NCI-H524 (cell line): ENCODE data around the gene PCBP3.
"Not testable (repeated sequence)": the region's sequence is repeated elsewhere in the genome, so short reads cannot be mapped to it uniquely, and the experiment has no call there.

Experiments
- DNase-seq, 2 experiments: peaks; one replicate each; lab custom pipeline; 2025; lab: John Stamatoyannopoulos, UW

Gene PCBP3

DNA sequence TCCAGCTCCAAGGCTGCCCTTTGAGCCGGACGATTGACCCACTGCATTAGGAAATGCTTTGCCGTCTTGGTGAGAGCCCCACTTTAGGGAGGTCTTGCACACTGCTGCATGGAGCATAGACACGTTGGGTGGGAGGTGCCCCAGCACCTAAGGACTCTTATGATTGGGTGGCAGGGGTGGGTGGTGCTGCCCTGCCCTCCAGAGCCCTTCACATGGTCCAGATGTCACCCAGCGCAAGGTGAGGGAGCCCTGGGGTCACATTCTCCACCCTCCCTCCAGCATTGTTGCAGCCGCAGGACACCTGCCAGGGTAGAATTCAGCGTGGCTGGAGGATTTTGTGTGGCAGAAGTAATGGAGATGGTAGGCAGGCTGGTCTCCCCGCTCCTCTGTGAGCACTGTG is 200.7 kb downstream of the PCBP3 start:
- DNase-seq, result no peak

DNA sequence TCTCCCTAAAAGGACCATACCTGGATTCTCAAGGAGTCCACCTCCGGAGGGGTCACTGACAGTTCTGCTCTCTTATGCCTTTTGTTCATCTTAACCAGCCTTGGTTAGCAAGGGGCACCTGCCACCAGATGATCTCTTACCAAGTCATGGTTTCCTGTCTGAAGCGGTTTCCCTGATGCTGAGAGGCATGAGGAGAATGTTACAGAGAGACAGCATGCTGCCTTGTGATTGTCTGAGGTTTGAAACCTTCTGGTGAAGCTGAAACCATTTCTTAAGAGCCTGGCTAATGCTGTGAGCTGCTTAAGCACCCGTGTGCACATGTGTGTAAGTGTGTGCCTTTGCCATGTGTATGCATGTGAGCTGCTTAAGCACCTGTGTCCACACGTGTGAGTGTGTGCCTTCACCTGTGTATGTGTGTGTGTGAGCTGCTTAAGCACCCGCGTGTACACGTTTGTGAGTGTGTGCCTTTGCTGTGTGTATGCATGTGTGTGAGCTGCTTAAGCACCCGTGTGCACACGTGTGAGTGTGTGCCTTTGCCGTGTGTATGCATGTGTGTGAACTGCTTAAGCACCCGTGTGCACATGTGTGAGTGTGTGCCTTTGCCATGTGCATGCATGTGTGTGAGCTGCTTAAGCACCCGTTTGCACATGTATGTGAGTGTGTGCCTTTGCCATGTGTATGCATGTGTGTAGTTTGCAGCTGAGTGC is 201.7 kb downstream of the PCBP3 start:
- DNase-seq, result no peak

DNA sequence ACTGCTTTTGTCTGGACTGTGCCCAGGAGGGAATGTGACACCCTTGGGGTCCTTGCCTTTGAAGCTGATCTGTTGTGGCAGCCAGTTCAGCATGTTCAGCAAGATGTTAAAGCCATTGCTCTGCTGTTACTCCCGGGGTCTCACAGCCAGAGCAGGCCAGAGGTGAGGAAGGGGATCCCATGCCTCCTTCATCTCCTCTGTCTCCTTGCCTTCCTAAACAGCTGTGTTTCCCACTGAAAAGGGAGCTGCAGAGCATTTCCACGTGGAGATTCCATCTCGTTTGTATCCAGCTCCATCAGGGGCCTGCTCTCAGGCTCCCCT is 202.2 kb downstream of the PCBP3 start:
- DNase-seq, result no peak

DNA sequence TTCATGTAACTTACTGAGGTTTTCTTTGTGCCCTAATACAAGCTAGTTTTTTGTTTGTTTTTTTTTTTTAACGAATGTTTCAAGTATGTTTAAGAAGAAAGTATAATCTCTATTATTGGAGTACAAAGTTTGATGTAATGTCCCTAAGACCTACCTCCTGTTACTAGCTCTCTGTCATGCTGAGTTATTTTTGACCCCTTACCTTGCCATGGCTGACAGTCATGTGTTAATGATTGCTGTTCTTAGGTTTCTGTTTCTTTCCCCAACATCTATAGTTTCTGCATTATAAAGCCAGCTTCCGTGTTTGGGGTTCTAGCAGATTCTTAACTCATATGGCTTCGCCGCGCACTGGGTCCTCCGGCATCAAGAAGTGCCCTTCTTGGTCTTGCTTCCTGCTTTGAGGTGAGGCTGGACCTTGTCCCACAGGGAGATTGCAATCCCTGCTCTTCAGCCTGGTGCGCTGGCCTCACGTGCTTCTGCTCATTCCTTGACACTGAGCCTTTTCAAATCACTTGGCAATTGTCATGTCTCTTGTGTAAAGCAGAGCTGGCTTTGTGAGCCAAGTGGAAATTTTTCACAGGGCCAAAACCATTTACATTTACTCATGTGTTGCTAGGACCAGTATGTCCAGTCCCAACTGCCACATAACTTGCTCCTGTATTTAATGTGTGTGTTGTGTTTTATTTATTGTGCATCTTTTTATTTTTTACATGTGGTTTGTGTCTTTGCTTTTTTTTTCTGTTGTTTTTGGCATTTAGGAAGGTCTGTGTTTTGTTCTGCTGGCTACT is 203.0 kb downstream of the PCBP3 start:
- no peak for DNase-seq

DNA sequence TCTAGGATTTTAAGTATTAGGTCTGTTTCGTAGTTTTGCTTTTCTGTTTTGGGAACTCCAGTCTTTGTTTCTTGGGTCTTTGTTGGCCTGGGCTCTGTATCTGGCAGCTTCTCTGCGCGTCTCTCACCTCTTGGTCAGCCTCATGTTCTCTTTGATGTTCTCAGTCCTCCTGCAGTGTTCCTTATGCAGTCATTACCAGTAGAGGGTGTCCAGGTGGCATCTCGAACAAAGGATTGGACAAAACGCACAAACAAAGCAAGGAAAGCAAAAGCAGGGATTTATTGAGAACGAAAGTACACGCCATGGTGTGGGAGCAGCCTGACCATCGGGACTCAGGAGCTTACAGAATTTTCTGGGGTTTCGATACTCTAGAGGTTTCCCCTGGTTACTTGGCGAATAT is 204.3 kb downstream of the PCBP3 start:
- DNase-seq, result peak in 1 of 2 experiments; percentile 24

DNA sequence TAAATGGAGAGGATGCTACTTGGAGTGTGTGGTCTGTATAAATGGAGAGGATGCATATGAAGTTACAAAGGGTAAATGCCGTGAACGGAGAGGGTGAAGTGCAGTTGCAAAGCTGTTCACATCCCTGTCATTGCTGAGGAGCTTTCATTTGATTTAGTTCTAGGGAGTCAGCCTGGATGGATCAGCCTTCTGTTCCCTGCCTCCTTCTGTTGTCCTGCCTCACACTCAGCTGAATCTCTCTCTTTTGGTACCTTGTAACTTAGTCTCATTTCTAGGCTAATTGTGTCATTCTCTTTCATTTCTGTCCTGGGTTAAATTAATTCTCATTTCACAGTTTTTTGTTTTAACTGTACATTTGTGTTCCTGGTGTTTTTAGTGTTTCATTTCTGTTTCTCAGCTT is 204.8 kb downstream of the PCBP3 start:
- peak in 1 of 2 experiments; percentile 24 for DNase-seq

DNA sequence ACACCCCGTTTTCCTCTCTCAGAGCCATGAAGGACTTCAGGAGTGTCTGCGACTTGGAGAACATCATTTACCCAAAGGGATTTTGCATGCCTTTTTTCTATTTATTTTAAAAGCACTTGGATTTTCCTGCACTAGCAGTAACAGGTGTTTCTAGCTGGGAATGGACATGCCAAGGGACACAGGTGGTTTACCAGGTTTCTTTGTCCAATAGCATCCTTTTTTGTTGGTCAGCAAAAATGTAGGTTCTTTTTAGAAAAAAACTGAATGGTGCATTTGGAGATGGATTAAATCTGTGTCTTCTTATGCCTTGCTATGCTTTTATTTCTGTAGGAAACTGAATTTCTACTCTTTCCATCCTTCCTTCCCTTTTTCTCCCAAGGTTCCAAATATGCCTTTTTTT is 205.3 kb downstream of the PCBP3 start:
- no peak for DNase-seq

DNA sequence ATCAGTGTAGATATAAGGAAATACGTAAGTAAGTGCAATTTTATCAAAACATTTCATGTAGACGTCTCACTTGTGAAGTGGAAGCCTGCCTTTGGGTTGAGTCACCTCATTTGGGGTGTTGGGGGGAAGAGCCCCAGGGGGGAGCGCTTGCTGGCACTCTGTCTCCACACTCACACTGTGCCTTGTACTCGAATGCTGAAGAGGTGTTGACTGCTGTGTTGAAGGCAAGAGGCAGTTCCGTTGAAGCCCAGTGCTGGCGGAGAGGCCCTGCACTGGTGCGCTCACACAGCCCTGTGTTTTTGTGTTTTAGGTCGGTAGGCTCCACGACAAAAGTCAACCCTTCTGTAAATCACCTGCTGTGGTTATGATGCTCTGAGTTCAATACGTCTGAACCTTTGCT is 206.1 kb downstream of the PCBP3 start:
- DNase-seq, result no peak

DNA sequence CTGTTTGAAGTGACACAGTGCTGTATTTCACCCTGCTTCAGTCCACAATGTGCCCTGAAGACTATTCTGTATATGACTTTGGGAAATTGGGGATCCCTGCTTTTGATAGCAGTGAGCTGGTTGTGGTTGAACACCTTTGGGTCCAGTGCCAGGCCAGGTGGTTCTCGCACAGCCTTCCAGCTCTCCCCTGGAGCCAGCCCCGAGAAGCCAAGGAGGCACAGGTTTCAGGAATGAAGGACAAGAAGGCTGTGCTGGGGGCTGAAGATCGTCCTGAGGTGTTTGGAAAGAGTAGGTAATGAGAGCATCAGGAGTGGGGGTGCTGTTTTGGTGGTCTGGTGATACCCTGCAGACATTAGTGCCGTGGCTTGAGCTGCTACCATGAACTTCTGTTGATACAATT is 206.7 kb downstream of the PCBP3 start:
- no peak for DNase-seq

DNA sequence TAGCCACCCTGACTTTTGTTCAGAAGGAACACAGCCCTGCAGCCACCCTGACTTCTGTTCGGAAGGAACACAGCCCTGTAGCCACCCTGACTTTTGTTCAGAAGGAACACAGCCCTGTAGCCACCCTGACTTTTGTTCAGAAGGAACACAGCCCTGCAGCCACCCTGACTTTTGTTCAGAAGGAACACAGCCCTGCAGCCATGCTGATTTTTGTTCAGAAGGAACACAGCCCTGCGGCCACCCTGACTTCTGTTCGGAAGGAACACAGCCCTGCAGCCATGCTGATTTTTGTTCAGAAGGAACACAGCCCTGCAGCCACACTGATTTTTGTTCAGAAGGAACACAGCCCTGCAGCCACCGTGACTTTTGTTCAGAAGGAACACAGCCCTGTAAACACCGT is 208.9 kb downstream of the PCBP3 start:
- not testable (repeated sequence) for DNase-seq

DNA sequence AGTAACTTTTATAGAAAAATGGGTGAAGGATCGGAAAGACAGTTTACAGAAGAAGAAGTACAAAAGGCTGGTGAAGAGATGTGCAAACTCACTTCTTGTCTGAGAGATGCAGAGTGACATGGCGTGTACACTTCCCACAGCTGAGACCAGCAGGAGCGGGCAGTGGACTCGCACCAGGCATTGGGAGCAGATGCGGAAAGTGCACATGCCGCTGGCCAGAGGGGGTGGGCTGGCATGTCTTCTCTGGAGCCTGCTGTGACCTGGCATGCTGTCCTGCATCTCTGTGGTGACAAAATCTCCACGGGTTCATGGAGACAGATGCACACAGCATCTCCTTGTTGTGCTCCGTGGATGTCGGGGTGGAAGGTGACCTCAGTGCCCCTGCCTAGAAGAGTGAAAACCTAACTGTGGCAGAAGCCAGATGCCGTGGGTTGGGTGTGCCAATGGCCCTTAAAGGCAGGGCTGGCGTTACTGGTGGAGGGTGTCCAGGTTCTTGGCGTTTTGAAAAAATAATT is 209.4 kb downstream of the PCBP3 start:
- DNase-seq, result no peak

DNA sequence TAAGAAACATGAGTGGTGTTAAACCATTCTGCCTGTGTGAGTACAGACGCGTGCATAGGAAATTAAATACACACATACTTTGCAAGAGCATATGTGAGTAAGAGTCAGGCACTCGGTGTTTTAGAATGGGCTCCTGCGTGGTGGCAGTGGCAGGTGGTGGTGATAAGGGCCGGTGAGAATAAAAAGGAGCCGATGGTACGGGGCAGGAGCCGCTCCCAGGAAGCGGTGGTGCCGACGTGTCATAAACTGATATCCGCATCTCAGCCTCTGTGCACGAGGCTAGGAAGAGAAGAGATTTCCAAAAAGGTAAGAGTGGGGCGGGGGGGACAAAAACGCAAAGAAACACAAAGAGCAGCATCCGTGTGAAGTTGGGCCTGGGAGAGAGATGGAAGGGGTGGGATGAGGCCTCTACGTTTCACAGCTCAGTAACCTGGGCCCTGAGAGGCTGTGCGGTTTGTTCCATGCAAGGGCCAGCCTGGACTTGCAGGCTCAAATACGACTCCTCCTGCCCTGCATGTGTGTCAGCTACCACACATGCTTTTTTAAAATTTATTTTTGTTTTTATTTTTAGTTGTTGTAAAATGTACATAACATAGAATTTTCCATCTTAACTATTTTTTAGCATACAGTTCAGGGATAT is 210.3 kb downstream of the PCBP3 start:
- DNase-seq, result no peak

DNA sequence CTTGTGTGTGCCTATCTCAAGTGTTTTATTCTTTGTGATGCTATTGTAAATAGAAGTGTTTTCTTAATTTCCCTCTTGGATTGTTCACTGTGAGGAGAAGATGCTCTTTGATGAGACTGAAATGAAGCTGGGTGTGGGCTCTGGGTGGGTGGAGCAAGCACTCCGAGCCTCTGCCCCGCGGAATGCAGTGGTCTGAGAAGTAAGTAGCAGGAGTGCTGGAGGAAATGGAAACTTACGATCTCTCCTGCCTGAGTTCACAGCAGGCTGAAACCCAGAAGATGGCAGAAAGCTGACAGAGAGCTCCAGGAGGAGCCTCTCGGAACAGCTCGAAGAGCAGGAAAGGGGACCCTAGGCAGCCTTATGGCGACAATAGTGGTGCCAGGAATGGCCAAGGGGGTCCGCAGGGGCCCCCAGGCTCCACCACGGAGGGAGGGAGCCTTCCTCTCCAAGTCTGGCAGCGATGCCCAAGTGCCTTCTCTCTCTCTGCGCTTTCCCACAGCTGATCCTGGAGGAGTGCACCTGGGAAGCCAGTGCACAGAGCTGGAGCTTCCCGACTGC is 211.2 kb downstream of the PCBP3 start:
- DNase-seq, result no peak

DNA sequence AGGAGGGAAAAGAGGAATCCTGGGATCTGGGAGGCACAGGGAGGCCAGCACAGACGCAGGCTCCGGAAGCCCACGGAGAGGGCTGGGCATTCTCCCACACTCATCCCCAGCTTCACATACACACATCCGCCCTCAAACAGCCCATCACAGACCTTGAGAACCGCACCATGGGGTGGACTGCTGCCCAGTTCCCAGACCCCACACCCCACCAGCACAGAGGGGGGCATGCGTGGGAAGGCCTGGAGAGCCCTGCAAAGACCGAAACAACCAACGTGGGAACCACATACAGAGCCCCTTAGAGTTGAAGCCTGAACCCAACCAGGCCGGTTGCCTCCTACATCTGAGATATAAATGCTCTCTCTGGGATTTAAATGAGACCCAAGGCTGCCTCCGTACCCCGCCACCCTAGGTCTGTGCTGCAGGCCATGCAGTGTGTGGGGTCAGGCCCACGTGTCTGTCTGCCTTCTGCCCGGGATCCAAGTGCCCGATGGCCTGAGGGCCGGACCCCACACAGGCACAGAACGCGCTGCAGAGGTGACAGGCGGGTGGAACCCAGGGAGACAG is 211.8 kb downstream of the PCBP3 start:
- no peak for DNase-seq

DNA sequence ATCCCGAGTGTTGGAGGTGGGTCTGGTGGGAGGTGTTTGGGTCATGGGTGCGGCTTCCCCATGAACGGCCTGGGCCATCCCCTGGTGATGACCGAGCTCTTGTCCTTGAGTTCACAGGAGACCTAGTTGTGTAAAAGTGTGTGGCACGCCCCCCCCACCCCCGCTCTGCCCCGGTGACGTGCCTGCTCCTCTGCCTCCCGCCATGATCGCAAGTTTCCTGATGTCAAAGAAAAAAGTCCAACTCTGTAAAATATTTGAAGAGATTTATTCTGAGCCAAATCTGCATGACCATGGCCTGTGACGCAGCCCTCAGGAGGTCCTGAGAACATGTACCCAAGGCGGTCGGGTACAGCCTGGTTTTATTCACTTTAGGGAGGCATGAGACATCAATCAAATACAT is 212.9 kb downstream of the PCBP3 start:
- DNase-seq, result no peak

DNA sequence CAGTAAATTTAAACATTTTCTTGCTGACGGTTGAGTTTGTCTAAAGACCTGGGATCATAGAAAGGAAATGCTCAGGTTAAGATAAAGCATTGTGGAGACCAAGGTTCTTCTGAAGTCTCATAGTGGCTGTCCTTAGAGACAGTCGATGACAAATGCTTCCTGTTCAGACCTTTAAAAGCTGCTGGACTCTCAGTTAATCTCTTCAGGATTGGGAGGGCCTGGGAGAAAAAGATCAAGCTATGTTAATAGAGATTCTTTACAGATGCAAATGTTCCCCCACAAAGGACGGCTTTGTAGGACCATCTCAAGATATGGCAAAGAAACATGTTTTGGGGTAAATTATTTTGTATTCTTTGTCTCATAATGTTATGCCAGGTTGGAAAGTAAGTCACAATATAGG is 213.4 kb downstream of the PCBP3 start:
- no peak for DNase-seq

DNA sequence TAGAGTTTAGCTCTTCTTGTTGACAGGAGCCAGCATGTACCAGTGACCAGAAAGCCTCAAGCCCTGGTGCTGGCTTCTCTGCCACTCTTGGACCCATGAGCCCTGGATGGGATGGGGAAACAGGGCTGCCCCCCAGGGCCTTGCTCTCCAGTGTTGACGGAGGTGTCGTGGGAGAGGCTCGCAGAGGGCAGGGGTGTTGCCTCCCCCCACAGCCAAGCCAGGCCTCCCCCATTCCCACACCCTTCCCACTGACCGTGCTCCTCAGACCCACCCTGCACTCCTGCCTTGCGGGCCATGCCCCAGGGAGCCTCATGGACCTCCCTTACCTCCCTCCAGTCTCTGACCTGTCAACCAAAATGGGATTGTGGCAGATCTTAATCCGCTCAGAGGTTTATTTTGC is 214.2 kb downstream of the PCBP3 start:
- no peak for DNase-seq

DNA sequence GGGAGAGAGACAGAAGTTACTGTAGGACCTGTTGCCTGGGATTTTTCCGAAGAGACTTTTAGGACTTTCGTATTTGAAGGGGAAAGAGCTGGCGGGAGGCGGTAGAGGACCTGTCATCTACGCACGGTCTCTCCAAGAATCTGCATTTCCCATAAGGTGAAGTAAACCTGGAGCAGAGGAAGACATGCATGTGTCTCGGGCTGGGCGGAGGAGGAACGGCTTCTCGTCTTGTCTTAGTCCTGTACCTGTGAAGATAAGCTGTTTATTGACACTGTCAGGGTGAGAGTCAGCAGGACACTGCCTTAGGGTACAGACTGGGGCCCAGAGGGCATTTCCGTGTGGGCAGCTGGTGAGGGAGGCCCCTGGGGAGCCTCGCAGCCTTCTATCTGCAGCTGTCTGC is 214.7 kb downstream of the PCBP3 start:
- DNase-seq, result no peak

DNA sequence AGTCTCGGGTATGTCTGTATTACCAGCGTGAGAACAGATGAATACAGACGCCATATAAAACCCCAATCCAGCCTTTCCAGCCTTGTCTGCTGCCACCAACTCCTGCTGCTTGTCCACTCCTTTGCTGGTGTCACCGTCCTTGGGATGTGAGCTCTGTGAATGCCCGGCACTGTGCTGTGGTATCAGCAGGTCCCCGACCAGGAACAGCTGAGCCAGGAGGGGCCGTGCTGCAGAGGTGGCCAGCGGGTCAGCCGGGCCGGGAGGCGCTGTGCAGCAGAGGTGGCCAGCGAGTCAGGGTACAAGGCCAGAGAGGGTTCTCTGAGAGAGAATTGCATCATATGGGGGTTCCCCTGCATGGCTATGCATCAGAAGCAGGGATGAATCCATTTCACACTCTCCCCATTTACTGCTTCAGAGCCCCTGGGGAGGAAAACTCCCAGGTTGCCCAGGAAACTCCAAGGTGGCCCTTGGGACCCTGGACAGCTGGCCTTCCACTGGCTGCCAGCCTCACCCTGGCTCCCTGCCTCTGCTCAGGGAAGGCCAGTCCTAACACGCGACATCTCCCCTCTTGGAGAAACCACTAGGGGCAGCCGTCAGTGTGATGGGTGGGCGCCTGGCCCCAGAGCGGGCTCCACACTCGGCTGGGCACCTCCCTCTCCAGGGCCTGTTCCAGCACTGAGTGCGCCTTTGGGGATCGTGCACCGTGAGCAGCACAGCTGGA is 215.7 kb downstream of the PCBP3 start:
- DNase-seq, result no peak

DNA sequence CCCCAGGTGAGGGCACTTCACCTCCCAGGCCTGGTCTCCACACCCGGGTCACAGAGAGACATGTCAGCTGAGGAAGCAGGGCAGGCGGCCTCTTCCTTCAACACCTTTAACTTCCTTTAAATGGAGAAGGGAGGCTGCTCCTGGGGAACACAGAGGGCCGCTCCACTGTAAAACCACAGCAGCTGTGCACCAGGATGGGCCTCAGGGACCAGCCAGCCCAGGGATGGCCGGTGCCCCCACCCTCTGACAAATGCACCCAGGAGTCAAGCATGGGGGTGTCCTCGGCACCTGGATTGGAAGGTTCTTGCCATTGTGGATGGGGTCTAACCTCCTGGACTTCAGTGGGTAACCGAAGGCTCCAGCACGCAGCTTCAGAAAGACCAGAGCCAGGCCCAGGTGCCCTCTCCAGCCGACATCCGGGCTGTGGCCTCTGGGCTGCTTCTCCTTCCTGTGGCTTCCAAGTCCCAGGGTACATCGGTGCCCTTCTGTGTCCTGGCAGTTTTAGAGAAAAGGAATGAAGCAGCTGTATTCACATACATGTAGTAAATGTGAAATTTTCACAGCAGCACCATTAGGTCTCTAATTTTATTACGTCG is 216.3 kb downstream of the PCBP3 start:
- DNase-seq, result no peak

DNA sequence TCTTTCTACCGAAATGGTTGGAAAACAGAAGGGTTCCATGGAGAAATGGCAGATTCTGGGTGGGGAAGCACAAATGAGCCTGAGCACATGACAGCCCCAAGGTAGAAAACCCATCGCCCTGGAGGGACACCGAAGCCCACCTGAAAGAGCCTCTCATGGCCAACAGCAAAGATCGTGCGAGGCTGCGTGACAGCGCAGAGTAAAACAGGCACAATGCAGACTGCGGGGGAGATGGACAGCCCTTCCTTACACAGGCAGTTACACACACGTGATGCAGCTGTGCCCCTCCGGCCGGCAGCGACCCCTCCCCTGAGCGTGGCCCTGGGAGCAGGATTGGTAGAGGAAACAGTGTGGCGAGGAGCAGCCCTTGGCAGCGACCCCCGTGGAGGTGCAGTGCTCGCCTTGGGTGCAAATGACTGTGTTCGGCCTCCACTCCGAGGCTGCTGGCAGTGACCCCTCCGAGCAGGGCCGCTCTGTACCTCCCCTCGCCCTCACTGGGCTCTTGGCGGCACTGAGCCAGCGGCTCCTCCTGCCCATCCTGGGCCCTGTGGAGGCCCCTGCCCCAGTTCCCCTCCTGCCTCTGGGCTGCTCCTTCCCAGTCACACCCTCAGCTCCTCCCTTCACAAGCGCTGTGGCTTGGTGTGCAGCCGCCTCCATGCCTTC is 217.1 kb downstream of the PCBP3 start:
- DNase-seq, result no peak
